NCI-H774 (cell line): ENCODE data around the gene SLC37A3.
"Not testable (repeated sequence)": the region's sequence is repeated elsewhere in the genome, so short reads cannot be mapped to it uniquely, and the experiment has no call there.

Experiments
- DNase-seq: peaks from one replicate; lab custom pipeline; 2025; lab: John Stamatoyannopoulos, UW

Gene SLC37A3

DNA sequence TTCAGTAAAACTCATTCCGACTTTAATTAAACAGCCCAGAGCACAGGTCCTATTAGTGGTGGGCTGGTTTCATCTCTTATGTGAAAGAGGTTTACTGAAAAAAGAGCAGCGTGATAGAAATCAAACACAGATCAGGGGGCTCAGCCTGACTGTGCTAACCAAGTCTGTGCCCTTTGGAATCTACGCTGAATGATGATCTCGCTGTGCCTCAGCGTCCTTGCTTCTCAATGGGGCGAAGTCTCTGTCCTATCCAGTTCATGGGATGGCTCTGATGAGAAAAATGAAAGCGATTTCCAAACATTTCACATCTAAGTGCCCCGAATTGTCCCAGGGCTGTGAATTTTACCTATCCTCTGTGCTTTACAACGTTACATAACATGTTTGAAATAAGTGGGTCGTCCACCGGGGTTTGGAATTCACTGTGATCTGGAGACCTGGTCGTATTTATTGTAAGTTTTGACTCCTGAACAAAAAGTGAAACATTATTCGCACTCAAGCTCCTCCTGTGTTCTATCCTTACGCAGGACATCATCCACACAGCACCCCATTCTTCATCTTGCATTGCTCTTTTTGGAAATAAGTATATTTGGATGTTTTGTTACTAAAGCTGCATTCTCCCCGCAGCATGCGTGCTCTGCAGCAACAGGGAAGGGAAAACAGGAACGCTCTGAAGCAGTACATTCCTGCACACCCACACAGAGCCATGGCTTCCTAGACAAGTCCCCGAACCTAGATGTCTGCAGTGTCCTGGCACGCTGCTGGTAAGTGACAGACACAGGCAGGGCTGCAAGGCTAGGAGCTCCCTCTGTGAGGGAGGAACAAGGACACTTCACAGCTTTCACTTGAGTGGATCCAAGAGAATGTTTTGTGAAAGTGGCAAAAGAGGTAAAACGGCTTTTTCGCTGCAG, 83.5 kb downstream of the SLC37A3 start:
- no peak for DNase-seq

DNA sequence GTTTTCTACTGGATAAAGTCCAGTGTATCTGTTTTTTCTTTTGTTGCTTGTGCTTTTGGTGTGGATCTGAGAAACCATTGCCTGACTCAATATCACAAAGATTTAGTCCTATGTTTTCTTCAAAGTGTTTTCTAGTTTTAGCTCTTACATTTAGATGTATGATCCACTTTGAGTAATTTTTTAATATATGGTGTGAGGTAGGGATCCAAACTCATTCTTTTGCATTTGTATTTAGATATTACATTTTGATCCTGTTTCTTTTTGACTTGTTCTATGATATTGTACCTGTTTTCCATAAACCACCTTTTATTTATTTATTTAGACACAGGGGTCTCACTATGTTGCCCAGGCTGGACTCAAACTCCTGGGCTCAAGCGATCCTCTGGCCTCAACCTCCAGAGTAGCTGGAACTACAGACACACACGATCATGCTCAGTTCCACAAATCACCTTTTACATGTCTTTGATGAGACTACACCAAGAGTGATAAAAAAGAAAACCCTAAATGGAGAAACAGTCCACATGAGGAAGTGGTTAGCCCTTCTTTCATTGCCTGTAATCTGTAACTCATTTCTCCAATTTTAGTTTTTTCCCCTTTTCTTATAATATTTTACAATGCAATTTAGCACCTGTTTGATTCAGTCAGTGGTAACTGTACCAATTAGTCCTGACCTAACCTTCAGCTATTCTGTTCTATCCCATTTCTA, 86.0 kb downstream of the SLC37A3 start:
- no peak for DNase-seq

DNA sequence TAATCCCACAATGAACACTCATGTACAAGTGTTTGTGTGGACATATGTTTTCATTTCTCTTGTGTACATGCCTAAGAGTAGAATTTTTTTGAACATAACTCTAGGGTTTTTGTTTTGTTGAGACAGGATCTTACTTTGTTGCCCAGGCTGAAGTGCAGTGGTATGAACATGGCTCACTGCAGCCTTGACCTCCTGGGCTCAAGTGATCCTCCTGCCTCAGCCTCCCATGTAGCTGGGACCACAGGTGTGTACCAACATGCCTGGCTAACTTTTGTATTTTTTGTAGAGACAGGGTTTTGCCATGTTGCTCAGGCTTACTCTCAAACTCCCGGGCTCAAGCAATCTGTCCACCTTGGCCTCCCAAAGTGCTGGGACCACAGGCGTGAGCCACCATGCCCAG, 87.2 kb downstream of the SLC37A3 start:
- not testable (repeated sequence) for DNase-seq

GRCh38 chr7:140310337-140311002, 87.9 kb downstream of the SLC37A3 start:
- DNase-seq: no peak

GRCh38 chr7:140308060-140308459, 90.3 kb downstream of the SLC37A3 start:
- no peak for DNase-seq

GRCh38 chr7:140304191-140304799, 94.0 kb downstream of the SLC37A3 start:
- DNase-seq: no peak

GRCh38 chr7:140300243-140301136, 97.8 kb downstream of the SLC37A3 start:
- DNase-seq: no peak

DNA sequence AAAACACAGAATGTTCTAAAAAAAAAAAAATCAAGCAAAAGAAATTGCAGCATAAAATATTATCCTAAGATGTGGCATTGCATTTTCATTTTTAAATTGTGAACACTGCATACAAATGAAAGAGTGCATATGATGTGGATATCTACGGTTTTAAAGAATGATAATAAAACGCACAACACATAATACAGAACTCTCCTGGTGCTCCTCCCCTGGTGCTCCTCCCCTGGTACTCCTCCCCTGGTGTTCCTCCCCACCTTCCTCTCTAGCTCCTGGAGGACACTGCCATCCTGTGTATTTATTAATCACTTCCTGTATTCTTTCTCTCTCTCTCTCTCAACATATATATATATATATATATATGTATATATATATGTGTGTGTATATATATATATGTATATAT, 100.1 kb downstream of the SLC37A3 start:
- DNase-seq: no peak

GRCh38 chr7:140297192-140297591, 101.1 kb downstream of the SLC37A3 start:
- DNase-seq: no peak

GRCh38 chr7:140295224-140295738, 103.0 kb downstream of the SLC37A3 start:
- DNase-seq: no peak

- DNase-seq: no peak
Observed at GRCh38 chr7:140294454-140294853, 103.9 kb downstream of the SLC37A3 start.

GRCh38 chr7:140292438-140292837, 105.9 kb downstream of the SLC37A3 start:
- DNase-seq: no peak

- DNase-seq: no peak
Observed at GRCh38 chr7:140289804-140290203, 108.5 kb downstream of the SLC37A3 start.

DNA sequence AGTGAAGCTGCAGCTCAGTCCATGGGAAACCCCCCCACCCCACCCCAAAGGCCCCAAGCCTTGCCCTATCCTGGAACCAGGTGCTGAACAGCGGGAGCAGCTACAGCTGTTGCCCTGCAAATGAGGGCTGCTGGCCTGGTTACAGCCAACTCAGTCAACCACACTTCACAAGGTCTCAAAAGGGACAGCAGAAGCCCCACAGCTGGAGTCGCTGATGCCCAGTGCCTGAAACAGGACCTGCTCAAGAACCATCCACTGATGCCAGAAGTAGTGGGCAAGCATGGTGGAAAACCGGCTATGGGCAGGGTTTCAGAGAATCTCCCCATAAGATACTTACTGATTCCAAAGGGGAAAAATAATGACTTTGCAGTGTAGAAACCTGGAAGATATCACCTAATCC, 110.3 kb downstream of the SLC37A3 start:
- no peak for DNase-seq

GRCh38 chr7:140285938-140286337, 112.4 kb downstream of the SLC37A3 start:
- DNase-seq: no peak

- no peak for DNase-seq
Observed at GRCh38 chr7:140284062-140284461, 114.3 kb downstream of the SLC37A3 start.
